OCI-LY3 (cell line): ENCODE measurements around the gene UBE2R2.

ENCODE experiments used
- EZH2phosphoT487 ChIP-seq: fragments of 200-600 bp; shearing (Covaris generic); IDR thresholded peaks from 2 replicates; pipeline ENCODE4 v1.6.1; 2018; ENCODE audit warnings: antibody characterized with exemption, mixed run types, low read depth
- TF ChIP-seq, protein P1 (sequence below): fragments of 200-600, 300-600 bp; sonication (generic); IDR thresholded peaks from 2 replicates; pipeline ENCODE4 v1.5.1; 2014; ENCODE audit warnings: antibody characterized with exemption, low read length, low read depth

DNA sequence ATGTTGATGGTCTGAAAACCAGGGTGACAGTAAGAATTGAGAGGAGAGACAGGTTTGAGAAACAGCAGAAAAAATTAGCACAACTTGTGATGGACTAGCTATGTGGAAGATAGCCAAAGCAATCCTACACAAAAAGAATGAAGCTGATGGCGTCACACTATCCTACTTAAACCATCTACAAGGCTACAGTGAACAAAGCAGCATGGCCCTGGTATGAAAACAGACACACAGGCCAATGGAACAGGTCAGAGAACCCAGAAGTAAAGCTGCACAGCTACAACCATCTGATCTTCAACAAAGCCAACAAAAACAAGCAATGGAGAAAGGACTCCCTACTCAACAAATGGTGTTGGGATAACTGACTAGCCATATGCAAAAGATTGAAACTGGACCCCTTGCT, 7.5 kb upstream of the UBE2R2 start:
- TF ChIP-seq, protein P1, sequence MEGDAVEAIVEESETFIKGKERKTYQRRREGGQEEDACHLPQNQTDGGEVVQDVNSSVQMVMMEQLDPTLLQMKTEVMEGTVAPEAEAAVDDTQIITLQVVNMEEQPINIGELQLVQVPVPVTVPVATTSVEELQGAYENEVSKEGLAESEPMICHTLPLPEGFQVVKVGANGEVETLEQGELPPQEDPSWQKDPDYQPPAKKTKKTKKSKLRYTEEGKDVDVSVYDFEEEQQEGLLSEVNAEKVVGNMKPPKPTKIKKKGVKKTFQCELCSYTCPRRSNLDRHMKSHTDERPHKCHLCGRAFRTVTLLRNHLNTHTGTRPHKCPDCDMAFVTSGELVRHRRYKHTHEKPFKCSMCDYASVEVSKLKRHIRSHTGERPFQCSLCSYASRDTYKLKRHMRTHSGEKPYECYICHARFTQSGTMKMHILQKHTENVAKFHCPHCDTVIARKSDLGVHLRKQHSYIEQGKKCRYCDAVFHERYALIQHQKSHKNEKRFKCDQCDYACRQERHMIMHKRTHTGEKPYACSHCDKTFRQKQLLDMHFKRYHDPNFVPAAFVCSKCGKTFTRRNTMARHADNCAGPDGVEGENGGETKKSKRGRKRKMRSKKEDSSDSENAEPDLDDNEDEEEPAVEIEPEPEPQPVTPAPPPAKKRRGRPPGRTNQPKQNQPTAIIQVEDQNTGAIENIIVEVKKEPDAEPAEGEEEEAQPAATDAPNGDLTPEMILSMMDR: no peak
- TF ChIP-seq EZH2phosphoT487: no peak
